Mammary epithelial cell (primary cell): Measurements from ENCODE around the gene CAMSAP1.

Experiments
- EZH2 ChIP-seq: IDR thresholded peaks from 2 replicates; pipeline ENCODE4 v1.6.1; 2012; ENCODE audit warnings: low read length, inconsistent platforms, borderline replicate concordance
- TF ChIP-seq, protein P1 (sequence below), 2 donors: IDR thresholded peaks in 1 of 2; conservative IDR thresholded peaks in 1 of 2; 2 replicates each; pipeline ENCODE4 v1.5.1; 2011 to 2012; ENCODE audit warnings: inconsistent platforms in 2 of 2, low read length in 2 of 2, mild to moderate bottlenecking in 2 of 2, control low read depth in 1 of 2, low read depth in 1 of 2; ENCODE audit not compliant: insufficient read depth in 1 of 2; ENCODE audit errors: extremely low read depth in 1 of 2

DNA sequence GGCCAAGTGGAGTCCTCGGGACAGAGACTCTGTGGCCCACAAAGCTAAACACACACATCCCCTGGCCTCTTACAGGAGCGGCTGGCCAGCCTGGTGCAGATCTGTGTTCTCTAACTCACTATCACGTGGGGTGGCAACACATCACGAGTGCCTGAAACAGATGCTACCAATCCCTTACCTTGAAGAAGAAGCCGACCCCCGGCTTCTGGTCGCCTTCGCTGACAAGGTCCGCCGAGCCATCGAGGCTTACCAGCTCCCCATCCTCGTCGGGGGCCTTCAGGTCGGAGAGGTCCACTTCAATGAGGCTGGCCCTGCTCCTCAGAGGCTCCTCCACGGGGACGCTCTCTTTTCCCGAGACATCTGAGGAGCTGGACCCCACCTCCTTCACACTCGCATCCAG is 86.7 kb downstream of the CAMSAP1 start:
- TF ChIP-seq, protein P1, sequence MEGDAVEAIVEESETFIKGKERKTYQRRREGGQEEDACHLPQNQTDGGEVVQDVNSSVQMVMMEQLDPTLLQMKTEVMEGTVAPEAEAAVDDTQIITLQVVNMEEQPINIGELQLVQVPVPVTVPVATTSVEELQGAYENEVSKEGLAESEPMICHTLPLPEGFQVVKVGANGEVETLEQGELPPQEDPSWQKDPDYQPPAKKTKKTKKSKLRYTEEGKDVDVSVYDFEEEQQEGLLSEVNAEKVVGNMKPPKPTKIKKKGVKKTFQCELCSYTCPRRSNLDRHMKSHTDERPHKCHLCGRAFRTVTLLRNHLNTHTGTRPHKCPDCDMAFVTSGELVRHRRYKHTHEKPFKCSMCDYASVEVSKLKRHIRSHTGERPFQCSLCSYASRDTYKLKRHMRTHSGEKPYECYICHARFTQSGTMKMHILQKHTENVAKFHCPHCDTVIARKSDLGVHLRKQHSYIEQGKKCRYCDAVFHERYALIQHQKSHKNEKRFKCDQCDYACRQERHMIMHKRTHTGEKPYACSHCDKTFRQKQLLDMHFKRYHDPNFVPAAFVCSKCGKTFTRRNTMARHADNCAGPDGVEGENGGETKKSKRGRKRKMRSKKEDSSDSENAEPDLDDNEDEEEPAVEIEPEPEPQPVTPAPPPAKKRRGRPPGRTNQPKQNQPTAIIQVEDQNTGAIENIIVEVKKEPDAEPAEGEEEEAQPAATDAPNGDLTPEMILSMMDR (conservative IDR thresholded peaks at IDR 0.05 in 1 of 2, IDR thresholded peaks at IDR 0.05 in 1 of 2; ENCODE audit: extremely low read depth in 1 of 2, insufficient read depth in 1 of 2, low read depth in 1 of 2, low read length in 2 of 2) = no peak
- no peak for TF ChIP-seq EZH2
